GM23338 (cell line): ENCODE data around the gene ZHX3. TPM values are rescaled to one million over a fixed set of nuclear protein-coding genes. Genes with fewer than 3 reads are reported as not detected.

Experiments used
- ATAC-seq: fragments of 200-7000 bp; cut with Tn5 transposase; 3 replicates; pipeline ENCODE4 v1.9.1; 2020
- DNase-seq: peaks from one replicate; pipeline ENCODE4 v3.0.0-alpha.2; 2015; ENCODE audit warnings: low spot score
- H2AFZ ChIP-seq: fragments of 200-600 bp; sonication (generic); 2 replicates; pipeline ENCODE4 v1.8.0; 2016; ENCODE audit warnings: antibody characterized with exemption, mild to moderate bottlenecking, moderate library complexity
- H3F3A ChIP-seq: fragments of 200-600 bp; sonication (generic); replicated peaks from 2 replicates; pipeline ENCODE4 v1.8.0; 2017; ENCODE audit warnings: antibody characterized with exemption, mixed run types, low read depth
- H3K27ac ChIP-seq: fragments of 200-600 bp; sonication (generic); 2 replicates; pipeline ENCODE4 v1.6.1; 2016; ENCODE audit warnings: low read depth
- H3K27me3 ChIP-seq: fragments of 200-600 bp; sonication (generic); 2 replicates; pipeline ENCODE4 v1.8.0; 2016; ENCODE audit warnings: mild to moderate bottlenecking, mixed run types, moderate library complexity; ENCODE audit not compliant: insufficient read depth
- H3K36me3 ChIP-seq: fragments of 200-600 bp; sonication (generic); 2 replicates; pipeline ENCODE4 v1.8.0; 2016; ENCODE audit warnings: mild to moderate bottlenecking; ENCODE audit not compliant: insufficient read depth
- H3K4me1 ChIP-seq: fragments of 200-600 bp; sonication (generic); 2 replicates; pipeline ENCODE4 v1.8.0; 2016; ENCODE audit warnings: mild to moderate bottlenecking, moderate library complexity; ENCODE audit not compliant: insufficient read depth
- H3K4me2 ChIP-seq: fragments of 200-600 bp; sonication (generic); 2 replicates; pipeline ENCODE4 v1.7.1; 2017; ENCODE audit warnings: mixed run types
- H3K4me3 ChIP-seq: fragments of 200-600 bp; sonication (generic); 2 replicates; pipeline ENCODE4 v1.6.1; 2016; ENCODE audit warnings: mixed run types
- H3K79me2 ChIP-seq: fragments of 200-600 bp; sonication (generic); replicated peaks from 2 replicates; pipeline ENCODE4 v1.8.0; 2017; ENCODE audit warnings: mild to moderate bottlenecking; ENCODE audit not compliant: insufficient read depth
- H3K9me2 ChIP-seq: fragments of 200-600 bp; sonication (generic); 2 replicates; pipeline ENCODE4 v1.8.0; 2017; ENCODE audit not compliant: insufficient read depth
- H4K20me1 ChIP-seq: fragments of 200-600 bp; sonication (generic); replicated peaks from 2 replicates; pipeline ENCODE4 v1.8.0; 2017; ENCODE audit warnings: mild to moderate bottlenecking; ENCODE audit not compliant: insufficient read depth
- H3K27ac Mint-ChIP-seq: 2 replicates; pipeline ENCODE4 v1.8.0; 2020; ENCODE audit warnings: inconsistent platforms, mild to moderate bottlenecking, moderate library complexity, mixed read lengths
- H3K27me3 Mint-ChIP-seq: 3 replicates; pipeline ENCODE4 v1.8.0; 2022; ENCODE audit warnings: low read depth, mild to moderate bottlenecking, moderate library complexity, mixed read lengths, inconsistent platforms; ENCODE audit not compliant: insufficient read depth, poor library complexity
- H3K36me3 Mint-ChIP-seq: 3 replicates; pipeline ENCODE4 v1.8.0; 2021; ENCODE audit warnings: low read depth, mild to moderate bottlenecking, inconsistent platforms, moderate library complexity, mixed read lengths
- H3K4me1 Mint-ChIP-seq: 3 replicates; pipeline ENCODE4 v1.8.0; 2020; ENCODE audit warnings: mild to moderate bottlenecking, inconsistent platforms, mixed read lengths
- H3K4me3 Mint-ChIP-seq: 3 replicates; pipeline ENCODE4 v1.8.0; 2021; ENCODE audit warnings: moderate library complexity, mild to moderate bottlenecking, inconsistent platforms, mixed read lengths
- H3K9me3 Mint-ChIP-seq: 3 replicates; pipeline ENCODE4 v1.8.0; 2020; ENCODE audit warnings: moderate library complexity, mild to moderate bottlenecking, inconsistent platforms, mixed read lengths
- CREB1 ChIP-seq: fragments of 250-450 bp; sonication (Bioruptor Pico); IDR thresholded peaks from 2 replicates; pipeline ENCODE4 v1.5.0; 2020; ENCODE audit warnings: low read depth, mild to moderate bottlenecking, moderate library complexity
- EZH2phosphoT487 ChIP-seq: fragments of 200-600 bp; sonication (generic); IDR thresholded peaks from one replicate; pipeline ENCODE4 v1.8.1; 2018; ENCODE audit warnings: antibody characterized with exemption; ENCODE audit not compliant: unreplicated experiment
- JUNB ChIP-seq: IDR thresholded peaks from one replicate; pipeline ENCODE4 v1.6.1; 2016; ENCODE audit warnings: antibody characterized with exemption; ENCODE audit not compliant: unreplicated experiment
- NANOG ChIP-seq: IDR thresholded peaks from 2 replicates; pipeline ENCODE4 v1.6.1; 2016; ENCODE audit warnings: antibody characterized with exemption, borderline replicate concordance
- POLR2AphosphoS5 ChIP-seq: IDR thresholded peaks from 2 replicates; pipeline ENCODE4 v1.6.1; 2016; ENCODE audit warnings: antibody characterized with exemption, low read depth
- STAT1 ChIP-seq: IDR thresholded peaks from one replicate; pipeline ENCODE4 v1.6.1; 2016; ENCODE audit warnings: antibody characterized with exemption; ENCODE audit not compliant: unreplicated experiment
- ZNF114 ChIP-seq: fragments of 250-450 bp; sonication (Bioruptor Pico); IDR thresholded peaks from 2 replicates; pipeline ENCODE4 v1.5.0; 2020; ENCODE audit warnings: mild to moderate bottlenecking, moderate library complexity
- ZNF331 ChIP-seq: fragments of 250-450 bp; sonication (Bioruptor Pico); IDR thresholded peaks from 2 replicates; pipeline ENCODE4 v1.5.0; 2020; ENCODE audit warnings: low read depth, mild to moderate bottlenecking, moderate library complexity
- polyA plus RNA-seq: library from polyadenylated mRNA; unstranded; fragments of >200 nt; fragmentation: Nextera tagmentation; extraction: Ambion mirVana; gene quantifications from 2 replicates; pipeline ENCODE4 v1.2.1, GENCODE V29; 2016
- total RNA-seq: library from RNA; depleted of rRNA; stranded (reverse); fragments of >200 nt; shearing (Covaris generic); gene quantifications from 2 replicates; pipeline ENCODE4 v1.2.3, GENCODE V29; 2014
- TF ChIP-seq, protein P1 (sequence below): IDR thresholded peaks from one replicate; pipeline ENCODE4 v1.6.1; 2018; ENCODE audit warnings: antibody characterized with exemption; ENCODE audit not compliant: unreplicated experiment
- TF ChIP-seq, protein P2 (sequence below): IDR thresholded peaks from 2 replicates; pipeline ENCODE4 v1.6.1; 2016; ENCODE audit warnings: antibody characterized with exemption
- TF ChIP-seq, protein P3 (sequence below), 2 experiments: fragments of 200-600 bp in 1 of 2; sonication (generic) in 1 of 2; conservative IDR thresholded peaks; 2 replicates each; pipeline versions ENCODE4 v1.5.1 to v1.6.1; 2016 to 2017; ENCODE audit warnings: antibody characterized with exemption in 2 of 2, low read depth in 2 of 2, mild to moderate bottlenecking in 2 of 2, moderate library complexity in 1 of 2

The ZHX3 gene
- total and polyA plus RNA-seq, 2 experiments from 2014 or later: 1.7 to 2.8 TPM

DNA sequence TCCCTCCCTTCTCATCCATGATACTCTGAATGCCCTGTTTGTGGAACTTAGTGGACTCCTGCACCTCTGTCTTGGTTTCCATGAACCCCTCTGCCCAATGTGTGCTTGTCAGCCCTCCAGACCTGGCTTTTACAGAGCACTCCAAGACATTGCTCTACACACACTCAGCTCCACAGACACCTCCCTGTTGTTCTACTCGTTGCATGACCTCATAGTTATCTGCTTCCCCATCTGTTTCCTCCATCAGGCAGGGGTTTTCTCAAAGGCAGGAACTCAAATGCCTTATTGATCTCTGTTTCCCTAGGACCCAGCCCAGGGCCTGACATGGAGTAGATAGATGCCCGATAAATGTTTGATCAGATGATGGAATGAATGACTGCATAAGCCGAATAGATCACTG lies 166.9 kb downstream of the ZHX3 start:
- Histone ChIP-seq H4K20me1 (peaks cover 76% of the 10 kb centered on the region), H3K27ac (no peak overlapping the region), H3K4me2 (no peak overlapping the region), H3K79me2 (peaks cover 100% of the 10 kb centered on the region), H3K4me1 (peaks cover 11% of the 10 kb centered on the region), H3K27me3 (no peaks in the 10 kb centered on the region), H3K36me3 (no peaks in the 10 kb centered on the region), H3F3A (no peaks in the 10 kb centered on the region), H3K4me3 (no peak overlapping the region), H2AFZ (no peak overlapping the region), H3K9me2 (no peaks in the 10 kb centered on the region)
- no peak for ATAC-seq
- peaks cover 45% of the 10 kb centered on the region for H3K4me1 Mint-ChIP-seq
- H3K27ac Mint-ChIP-seq: no peak overlapping the region
- DNase-seq: no peak
- H3K27me3 Mint-ChIP-seq: peaks cover 1% of the 10 kb centered on the region
- peaks cover 11% of the 10 kb centered on the region for H3K36me3 Mint-ChIP-seq
- H3K9me3 Mint-ChIP-seq: no peaks in the 10 kb centered on the region
- TF ChIP-seq, protein P1, sequence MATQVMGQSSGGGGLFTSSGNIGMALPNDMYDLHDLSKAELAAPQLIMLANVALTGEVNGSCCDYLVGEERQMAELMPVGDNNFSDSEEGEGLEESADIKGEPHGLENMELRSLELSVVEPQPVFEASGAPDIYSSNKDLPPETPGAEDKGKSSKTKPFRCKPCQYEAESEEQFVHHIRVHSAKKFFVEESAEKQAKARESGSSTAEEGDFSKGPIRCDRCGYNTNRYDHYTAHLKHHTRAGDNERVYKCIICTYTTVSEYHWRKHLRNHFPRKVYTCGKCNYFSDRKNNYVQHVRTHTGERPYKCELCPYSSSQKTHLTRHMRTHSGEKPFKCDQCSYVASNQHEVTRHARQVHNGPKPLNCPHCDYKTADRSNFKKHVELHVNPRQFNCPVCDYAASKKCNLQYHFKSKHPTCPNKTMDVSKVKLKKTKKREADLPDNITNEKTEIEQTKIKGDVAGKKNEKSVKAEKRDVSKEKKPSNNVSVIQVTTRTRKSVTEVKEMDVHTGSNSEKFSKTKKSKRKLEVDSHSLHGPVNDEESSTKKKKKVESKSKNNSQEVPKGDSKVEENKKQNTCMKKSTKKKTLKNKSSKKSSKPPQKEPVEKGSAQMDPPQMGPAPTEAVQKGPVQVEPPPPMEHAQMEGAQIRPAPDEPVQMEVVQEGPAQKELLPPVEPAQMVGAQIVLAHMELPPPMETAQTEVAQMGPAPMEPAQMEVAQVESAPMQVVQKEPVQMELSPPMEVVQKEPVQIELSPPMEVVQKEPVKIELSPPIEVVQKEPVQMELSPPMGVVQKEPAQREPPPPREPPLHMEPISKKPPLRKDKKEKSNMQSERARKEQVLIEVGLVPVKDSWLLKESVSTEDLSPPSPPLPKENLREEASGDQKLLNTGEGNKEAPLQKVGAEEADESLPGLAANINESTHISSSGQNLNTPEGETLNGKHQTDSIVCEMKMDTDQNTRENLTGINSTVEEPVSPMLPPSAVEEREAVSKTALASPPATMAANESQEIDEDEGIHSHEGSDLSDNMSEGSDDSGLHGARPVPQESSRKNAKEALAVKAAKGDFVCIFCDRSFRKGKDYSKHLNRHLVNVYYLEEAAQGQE: no peak
- TF ChIP-seq, protein P2, sequence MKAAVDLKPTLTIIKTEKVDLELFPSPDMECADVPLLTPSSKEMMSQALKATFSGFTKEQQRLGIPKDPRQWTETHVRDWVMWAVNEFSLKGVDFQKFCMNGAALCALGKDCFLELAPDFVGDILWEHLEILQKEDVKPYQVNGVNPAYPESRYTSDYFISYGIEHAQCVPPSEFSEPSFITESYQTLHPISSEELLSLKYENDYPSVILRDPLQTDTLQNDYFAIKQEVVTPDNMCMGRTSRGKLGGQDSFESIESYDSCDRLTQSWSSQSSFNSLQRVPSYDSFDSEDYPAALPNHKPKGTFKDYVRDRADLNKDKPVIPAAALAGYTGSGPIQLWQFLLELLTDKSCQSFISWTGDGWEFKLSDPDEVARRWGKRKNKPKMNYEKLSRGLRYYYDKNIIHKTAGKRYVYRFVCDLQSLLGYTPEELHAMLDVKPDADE: no peak
- TF ChIP-seq POLR2AphosphoS5 (no peak), STAT1 (no peak), ZNF331 (no peak), CREB1 (no peak)
- TF ChIP-seq, protein P3, sequence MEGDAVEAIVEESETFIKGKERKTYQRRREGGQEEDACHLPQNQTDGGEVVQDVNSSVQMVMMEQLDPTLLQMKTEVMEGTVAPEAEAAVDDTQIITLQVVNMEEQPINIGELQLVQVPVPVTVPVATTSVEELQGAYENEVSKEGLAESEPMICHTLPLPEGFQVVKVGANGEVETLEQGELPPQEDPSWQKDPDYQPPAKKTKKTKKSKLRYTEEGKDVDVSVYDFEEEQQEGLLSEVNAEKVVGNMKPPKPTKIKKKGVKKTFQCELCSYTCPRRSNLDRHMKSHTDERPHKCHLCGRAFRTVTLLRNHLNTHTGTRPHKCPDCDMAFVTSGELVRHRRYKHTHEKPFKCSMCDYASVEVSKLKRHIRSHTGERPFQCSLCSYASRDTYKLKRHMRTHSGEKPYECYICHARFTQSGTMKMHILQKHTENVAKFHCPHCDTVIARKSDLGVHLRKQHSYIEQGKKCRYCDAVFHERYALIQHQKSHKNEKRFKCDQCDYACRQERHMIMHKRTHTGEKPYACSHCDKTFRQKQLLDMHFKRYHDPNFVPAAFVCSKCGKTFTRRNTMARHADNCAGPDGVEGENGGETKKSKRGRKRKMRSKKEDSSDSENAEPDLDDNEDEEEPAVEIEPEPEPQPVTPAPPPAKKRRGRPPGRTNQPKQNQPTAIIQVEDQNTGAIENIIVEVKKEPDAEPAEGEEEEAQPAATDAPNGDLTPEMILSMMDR (conservative IDR thresholded peaks at IDR 0.05; ENCODE audit: low read depth in 2 of 2): no peak
- H3K4me3 Mint-ChIP-seq: no peak overlapping the region

DNA sequence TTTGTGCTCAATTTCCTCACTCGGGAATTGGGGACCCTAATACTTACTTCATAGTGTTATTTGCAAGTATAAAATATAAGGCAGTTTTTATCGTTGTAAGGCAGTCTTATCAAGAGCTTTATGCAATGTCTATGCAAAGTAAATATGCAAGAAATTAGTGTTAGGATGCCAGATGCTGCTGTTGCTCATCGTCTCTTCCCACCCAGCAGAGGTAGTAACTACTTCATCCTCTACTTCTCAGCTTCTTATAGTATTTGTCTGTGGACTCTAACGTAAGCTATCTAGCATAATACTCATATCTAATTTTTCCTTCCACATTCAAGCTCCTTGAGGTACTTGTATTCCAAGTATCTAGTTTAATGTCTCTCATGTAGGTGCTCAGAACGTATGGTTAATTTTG lies 168.6 kb downstream of the ZHX3 start:
- Histone ChIP-seq H3K9me2 (no peaks in the 10 kb centered on the region), H3K79me2 (peaks cover 100% of the 10 kb centered on the region), H3K36me3 (no peaks in the 10 kb centered on the region), H2AFZ (no peak overlapping the region), H3K27me3 (no peaks in the 10 kb centered on the region), H3K4me1 (peaks cover 11% of the 10 kb centered on the region), H3F3A (no peaks in the 10 kb centered on the region), H4K20me1 (peaks cover 84% of the 10 kb centered on the region), H3K4me2 (no peak overlapping the region), H3K4me3 (no peak overlapping the region), H3K27ac (no peak overlapping the region)
- Mint-ChIP-seq H3K4me3 (no peak overlapping the region), H3K36me3 (peaks cover 20% of the 10 kb centered on the region), H3K9me3 (no peaks in the 10 kb centered on the region), H3K27ac (no peak overlapping the region), H3K27me3 (peaks cover 1% of the 10 kb centered on the region), H3K4me1 (peaks cover 34% of the 10 kb centered on the region)
- DNase-seq (no peak), ATAC-seq (no peak)
- no peak for TF ChIP-seq ZNF331
- TF ChIP-seq, protein P1: no peak
- no peak for TF ChIP-seq POLR2AphosphoS5
- TF ChIP-seq EZH2phosphoT487: no peak
- TF ChIP-seq ZNF114 (CRISPR knock-in tag): no peak
- no peak for TF ChIP-seq NANOG
- no peak for TF ChIP-seq JUNB
- no peak for TF ChIP-seq STAT1
- TF ChIP-seq, protein P2: no peak
